Astrocyte (in vitro differentiated cells and primary cell): ENCODE data around the gene NMU. TPM values are rescaled to one million over a fixed set of nuclear protein-coding genes. Genes with fewer than 3 reads are reported as not detected.

ENCODE experiments used
- DNase-seq: peaks from one replicate; pipeline ENCODE4 v3.0.0-alpha.2; 2010; ENCODE audit warnings: low read depth
- FAIRE-seq: peaks from 2 replicates; lab custom pipeline; 2011; peaks lifted over from hg19 to GRCh38; lab: Jason Lieb, UNC
- H2AFZ ChIP-seq: 2 replicates; pipeline ENCODE4 v1.6.0; 2012; ENCODE audit warnings: low read depth, low read length, inconsistent platforms
- H3K27ac ChIP-seq: 2 replicates; pipeline ENCODE4 v1.5.1; 2011; ENCODE audit warnings: low read depth, low read length, inconsistent platforms
- H3K27me3 ChIP-seq: 2 replicates; pipeline ENCODE4 v1.6.0; 2011; ENCODE audit warnings: low read length, inconsistent platforms; ENCODE audit not compliant: insufficient read depth
- H3K36me3 ChIP-seq: 2 replicates; pipeline ENCODE4 v1.5.1; 2011; ENCODE audit warnings: low read length, inconsistent platforms; ENCODE audit not compliant: insufficient read depth
- H3K4me1 ChIP-seq: 2 replicates; pipeline ENCODE4 v1.5.1; 2011; ENCODE audit warnings: low read length, inconsistent platforms; ENCODE audit not compliant: insufficient read depth
- H3K4me2 ChIP-seq: 2 replicates; pipeline ENCODE4 v1.6.0; 2012; ENCODE audit warnings: low read length, inconsistent platforms
- H3K4me3 ChIP-seq: 2 replicates; pipeline ENCODE4 v1.5.1; 2011; ENCODE audit warnings: low read depth, mild to moderate bottlenecking, low read length, inconsistent platforms; ENCODE audit not compliant: insufficient read depth
- H3K79me2 ChIP-seq: 2 replicates; pipeline ENCODE4 v1.6.0; 2012; ENCODE audit warnings: mild to moderate bottlenecking, low read length, inconsistent platforms; ENCODE audit not compliant: insufficient read depth
- H3K9ac ChIP-seq: 2 replicates; pipeline ENCODE4 v1.6.0; 2012; ENCODE audit warnings: mild to moderate bottlenecking, low read length, inconsistent platforms
- H3K9me3 ChIP-seq: 2 replicates; pipeline ENCODE4 v1.5.1; 2012; ENCODE audit warnings: low read depth, mild to moderate bottlenecking, low read length, inconsistent platforms; ENCODE audit not compliant: insufficient read depth
- H4K20me1 ChIP-seq: 2 replicates; pipeline ENCODE4 v1.6.0; 2012; ENCODE audit warnings: low read length, inconsistent platforms; ENCODE audit not compliant: insufficient read depth
- H3K27ac Mint-ChIP-seq: one replicate; pipeline ENCODE4 v1.8.0; 2021; ENCODE audit warnings: mild to moderate bottlenecking, mixed read lengths; ENCODE audit not compliant: unreplicated experiment
- H3K27me3 Mint-ChIP-seq: one replicate; pipeline ENCODE4 v1.8.0; 2021; ENCODE audit warnings: low read depth, mixed read lengths; ENCODE audit not compliant: unreplicated experiment
- H3K36me3 Mint-ChIP-seq: one replicate; pipeline ENCODE4 v1.8.0; 2021; ENCODE audit warnings: low read depth, mixed read lengths; ENCODE audit not compliant: unreplicated experiment
- H3K4me1 Mint-ChIP-seq: one replicate; pipeline ENCODE4 v1.8.0; 2021; ENCODE audit warnings: low read depth, mixed read lengths; ENCODE audit not compliant: unreplicated experiment
- H3K4me3 Mint-ChIP-seq: one replicate; pipeline ENCODE4 v1.8.0; 2021; ENCODE audit warnings: mild to moderate bottlenecking, moderate library complexity, mixed read lengths; ENCODE audit not compliant: unreplicated experiment
- H3K9me3 Mint-ChIP-seq: one replicate; pipeline ENCODE4 v1.8.0; 2021; ENCODE audit warnings: mild to moderate bottlenecking, mixed read lengths; ENCODE audit not compliant: unreplicated experiment
- EZH2 ChIP-seq: IDR thresholded peaks from 2 replicates; pipeline ENCODE4 v1.6.1; 2012; ENCODE audit warnings: mild to moderate bottlenecking, low read length, inconsistent platforms; ENCODE audit not compliant: insufficient read depth
- total RNA-seq: library from RNA; stranded (reverse); gene quantifications from 2 replicates; pipeline ENCODE4 v1.2.1, GENCODE V29; 2021
- TF ChIP-seq, protein P1 (sequence below): IDR thresholded peaks from 2 replicates; pipeline ENCODE4 v1.5.1; 2011; ENCODE audit warnings: low read depth, mild to moderate bottlenecking, inconsistent platforms, low read length, moderate library complexity; ENCODE audit not compliant: insufficient read depth

NMU gene
- total RNA-seq, 1 donor from 2014 or later: 0.61 TPM

DNA sequence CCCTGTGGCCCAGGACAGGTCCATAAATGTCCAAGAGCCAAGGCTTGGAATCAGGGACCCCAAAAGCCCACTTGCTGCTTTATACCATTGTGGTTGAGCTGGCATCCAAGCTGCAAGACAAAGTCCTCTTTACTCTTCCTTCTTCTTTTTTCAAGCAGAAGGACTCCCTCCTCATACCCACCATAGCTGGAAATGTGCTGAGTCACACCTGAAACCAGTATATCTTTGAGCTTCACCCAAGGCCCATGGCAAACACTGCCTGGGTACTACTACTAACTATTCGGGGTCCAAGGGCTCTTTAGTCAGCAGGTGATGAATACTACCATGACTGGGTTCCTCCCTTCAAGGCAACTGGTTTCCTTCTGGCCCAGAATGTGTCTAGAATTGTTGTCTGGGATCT, 37.3 kb upstream of the NMU start:
- no peaks in the 10 kb centered on the region for H3K79me2 ChIP-seq
- no peak overlapping the region for H3K4me2 ChIP-seq
- H3K4me1 Mint-ChIP-seq: peaks cover 4% of the 10 kb centered on the region
- no peak overlapping the region for H3K4me3 ChIP-seq
- no peaks in the 10 kb centered on the region for H3K36me3 ChIP-seq
- no peaks in the 10 kb centered on the region for H3K9me3 Mint-ChIP-seq
- H3K4me1 ChIP-seq: no peaks in the 10 kb centered on the region
- no peak for DNase-seq
- TF ChIP-seq, protein P1, sequence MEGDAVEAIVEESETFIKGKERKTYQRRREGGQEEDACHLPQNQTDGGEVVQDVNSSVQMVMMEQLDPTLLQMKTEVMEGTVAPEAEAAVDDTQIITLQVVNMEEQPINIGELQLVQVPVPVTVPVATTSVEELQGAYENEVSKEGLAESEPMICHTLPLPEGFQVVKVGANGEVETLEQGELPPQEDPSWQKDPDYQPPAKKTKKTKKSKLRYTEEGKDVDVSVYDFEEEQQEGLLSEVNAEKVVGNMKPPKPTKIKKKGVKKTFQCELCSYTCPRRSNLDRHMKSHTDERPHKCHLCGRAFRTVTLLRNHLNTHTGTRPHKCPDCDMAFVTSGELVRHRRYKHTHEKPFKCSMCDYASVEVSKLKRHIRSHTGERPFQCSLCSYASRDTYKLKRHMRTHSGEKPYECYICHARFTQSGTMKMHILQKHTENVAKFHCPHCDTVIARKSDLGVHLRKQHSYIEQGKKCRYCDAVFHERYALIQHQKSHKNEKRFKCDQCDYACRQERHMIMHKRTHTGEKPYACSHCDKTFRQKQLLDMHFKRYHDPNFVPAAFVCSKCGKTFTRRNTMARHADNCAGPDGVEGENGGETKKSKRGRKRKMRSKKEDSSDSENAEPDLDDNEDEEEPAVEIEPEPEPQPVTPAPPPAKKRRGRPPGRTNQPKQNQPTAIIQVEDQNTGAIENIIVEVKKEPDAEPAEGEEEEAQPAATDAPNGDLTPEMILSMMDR: no peak
- TF ChIP-seq EZH2: no peak
- no peak overlapping the region for H3K27ac ChIP-seq
- H3K27ac Mint-ChIP-seq: no peak overlapping the region
- H4K20me1 ChIP-seq: no peaks in the 10 kb centered on the region
- no peaks in the 10 kb centered on the region for H3K36me3 Mint-ChIP-seq
- peaks cover 2% of the 10 kb centered on the region for H3K27me3 ChIP-seq
- no peaks in the 10 kb centered on the region for H3K9me3 ChIP-seq
- no peak overlapping the region for H3K4me3 Mint-ChIP-seq
- FAIRE-seq: no peak
- H2AFZ ChIP-seq: no peak overlapping the region
- no peak overlapping the region for H3K9ac ChIP-seq
- H3K27me3 Mint-ChIP-seq: no peaks in the 10 kb centered on the region

DNA sequence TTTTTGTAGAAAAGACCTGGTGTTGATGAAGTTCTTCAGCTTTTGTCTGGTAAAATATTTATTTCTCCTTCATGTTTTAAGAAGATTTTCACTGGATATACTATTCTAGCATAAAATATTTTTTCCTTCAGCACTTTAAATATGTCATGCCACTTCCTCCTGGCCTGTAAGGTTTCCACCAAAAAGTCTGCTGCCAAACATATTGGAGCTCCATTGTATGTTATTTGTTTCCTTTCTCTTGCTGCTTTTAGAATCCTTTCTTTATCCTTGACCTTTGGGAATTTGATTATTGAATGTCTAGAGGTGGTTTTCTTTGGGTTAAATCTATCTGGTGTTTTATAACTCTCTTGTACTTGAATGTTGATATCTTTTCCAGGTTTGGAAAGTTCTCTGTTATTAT, 35.6 kb upstream of the NMU start:
- Mint-ChIP-seq H3K27ac (no peak overlapping the region), H3K4me1 (peaks cover 4% of the 10 kb centered on the region), H3K36me3 (no peaks in the 10 kb centered on the region), H3K4me3 (no peak overlapping the region), H3K27me3 (peaks cover under 1% of the 10 kb centered on the region), H3K9me3 (no peaks in the 10 kb centered on the region)
- Histone ChIP-seq H3K9ac (no peak overlapping the region), H2AFZ (no peak overlapping the region), H3K36me3 (no peaks in the 10 kb centered on the region), H3K27ac (no peak overlapping the region), H3K27me3 (peaks cover 2% of the 10 kb centered on the region), H3K79me2 (no peaks in the 10 kb centered on the region), H3K4me3 (no peak overlapping the region), H4K20me1 (no peaks in the 10 kb centered on the region), H3K4me1 (no peaks in the 10 kb centered on the region), H3K9me3 (no peaks in the 10 kb centered on the region), H3K4me2 (no peak overlapping the region)
- TF ChIP-seq, protein P1: no peak
- TF ChIP-seq EZH2: no peak
- no peak for DNase-seq
- no peak for FAIRE-seq

DNA sequence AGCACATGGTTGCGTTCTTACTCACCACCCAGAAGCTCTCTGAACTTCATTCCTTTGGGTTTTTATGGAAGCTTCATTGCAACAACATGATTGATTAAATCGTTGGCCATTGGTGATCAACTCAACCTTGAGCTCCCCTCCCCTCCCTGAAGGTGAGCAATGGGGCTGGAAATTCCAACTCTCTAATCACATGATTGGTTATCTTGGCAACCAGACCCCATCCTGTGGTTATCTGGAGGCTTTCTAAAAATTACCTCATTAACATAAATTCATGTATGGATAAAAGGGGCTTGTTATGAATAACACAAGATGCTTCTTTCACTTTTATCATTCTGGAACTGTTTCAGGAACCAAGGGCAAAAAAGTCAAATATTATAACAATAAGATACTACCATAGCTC, 34.6 kb upstream of the NMU start:
- H3K27me3 Mint-ChIP-seq: peaks cover 4% of the 10 kb centered on the region
- H3K4me1 Mint-ChIP-seq: peaks cover 4% of the 10 kb centered on the region
- no peak for TF ChIP-seq EZH2
- TF ChIP-seq, protein P1: no peak
- DNase-seq (no peak), FAIRE-seq (no peak)
- no peak overlapping the region for H3K4me3 ChIP-seq
- no peak overlapping the region for H3K27ac ChIP-seq
- H3K4me1 ChIP-seq: no peaks in the 10 kb centered on the region
- no peak overlapping the region for H3K27ac Mint-ChIP-seq
- no peaks in the 10 kb centered on the region for H3K36me3 ChIP-seq
- H3K27me3 ChIP-seq: peaks cover 6% of the 10 kb centered on the region
- H3K9me3 ChIP-seq: no peaks in the 10 kb centered on the region
- H2AFZ ChIP-seq: no peak overlapping the region
- H3K9ac ChIP-seq: no peak overlapping the region
- no peaks in the 10 kb centered on the region for H3K9me3 Mint-ChIP-seq
- no peaks in the 10 kb centered on the region for H4K20me1 ChIP-seq
- no peak overlapping the region for H3K4me3 Mint-ChIP-seq
- no peaks in the 10 kb centered on the region for H3K36me3 Mint-ChIP-seq
- no peaks in the 10 kb centered on the region for H3K79me2 ChIP-seq
- no peak overlapping the region for H3K4me2 ChIP-seq
